HepG2 (cell line): ENCODE data around the gene AAMP. TPM values are rescaled to one million over a fixed set of nuclear protein-coding genes. Genes with fewer than 3 reads are reported as not detected.

Experiments used
- AKAP8 ChIP-seq: sonication (generic); formaldehyde crosslinking; IDR thresholded peaks from 2 replicates; pipeline ENCODE4 v1.5.1; 2020; ENCODE audit warnings: mild to moderate bottlenecking, missing genetic modification reagents
- ATF5 ChIP-seq: sonication (generic); formaldehyde crosslinking; IDR thresholded peaks from 2 replicates; pipeline ENCODE4 v1.4.0; 2020; ENCODE audit warnings: mild to moderate bottlenecking, low read depth, missing genetic modification reagents
- BRCA1 ChIP-seq: sonication (generic); formaldehyde crosslinking; IDR thresholded peaks from 2 replicates; pipeline ENCODE4 v1.4.0; 2020; ENCODE audit warnings: missing genetic modification reagents
- CHD2 ChIP-seq: IDR thresholded peaks from 2 replicates; pipeline ENCODE4 v1.6.1; 2011; ENCODE audit warnings: low read depth, low read length, improper control_type of control experiment
- CREB3 ChIP-seq: sonication (generic); formaldehyde crosslinking; IDR thresholded peaks from 2 replicates; pipeline ENCODE4 v1.5.0; 2020; ENCODE audit warnings: missing genetic modification reagents
- HOXA7 ChIP-seq: sonication (generic); formaldehyde crosslinking; IDR thresholded peaks from 2 replicates; pipeline ENCODE4 v1.8.1; 2022; ENCODE audit warnings: mild to moderate bottlenecking, missing genetic modification reagents, moderate library complexity
- NFKB2 ChIP-seq: sonication (generic); formaldehyde crosslinking; IDR thresholded peaks from 2 replicates; pipeline ENCODE4 v1.4.0; 2020; ENCODE audit warnings: missing genetic modification reagents, borderline replicate concordance
- REPIN1 ChIP-seq: sonication (generic); formaldehyde crosslinking; IDR thresholded peaks from 2 replicates; pipeline ENCODE4 v1.8.0; 2022; ENCODE audit warnings: missing genetic modification reagents, low read depth, mild to moderate bottlenecking, borderline replicate concordance
- SIN3A ChIP-seq: IDR thresholded peaks from 2 replicates; pipeline ENCODE4 v1.6.1; 2011; ENCODE audit warnings: low read depth, mild to moderate bottlenecking, control low read depth, low read length, borderline replicate concordance
- SMARCC2 ChIP-seq: fragments of 450-650 bp; IDR thresholded peaks from 2 replicates; pipeline ENCODE4 v1.6.1; 2017; ENCODE audit warnings: antibody characterized with exemption, mild to moderate bottlenecking
- TGIF2 ChIP-seq: IDR thresholded peaks from 2 replicates; pipeline ENCODE4 v1.6.1; 2016; ENCODE audit warnings: control low read depth, missing compliant biosample characterization
- ZBTB3 ChIP-seq: sonication (generic); formaldehyde crosslinking; IDR thresholded peaks from 2 replicates; pipeline ENCODE4 v1.4.0; 2020; ENCODE audit warnings: low read depth, mild to moderate bottlenecking, moderate library complexity, missing genetic modification reagents, borderline replicate concordance
- ZNF274 ChIP-seq: sonication (generic); formaldehyde crosslinking; IDR thresholded peaks from 2 replicates; pipeline ENCODE4 v1.5.1; 2020; ENCODE audit warnings: mild to moderate bottlenecking, missing genetic modification reagents
- ZNF280B ChIP-seq: sonication (generic); formaldehyde crosslinking; IDR thresholded peaks from 2 replicates; pipeline ENCODE4 v1.5.0; 2020; ENCODE audit warnings: missing genetic modification reagents, mild to moderate bottlenecking, borderline replicate concordance
- ZNF468 ChIP-seq: sonication (generic); formaldehyde crosslinking; IDR thresholded peaks from 2 replicates; pipeline ENCODE4 v1.8.0; 2022; ENCODE audit warnings: mild to moderate bottlenecking, moderate library complexity, missing genetic modification reagents
- ZNF564 ChIP-seq: sonication (generic); formaldehyde crosslinking; IDR thresholded peaks from 2 replicates; pipeline ENCODE4 v1.8.1; 2023; ENCODE audit warnings: mild to moderate bottlenecking, missing genetic modification reagents
- ZNF644 ChIP-seq: IDR thresholded peaks from 2 replicates; pipeline ENCODE4 v1.6.1; 2016; ENCODE audit warnings: low read depth
- ZNF720 ChIP-seq: sonication (generic); formaldehyde crosslinking; IDR thresholded peaks from 2 replicates; pipeline ENCODE4 v1.4.0; 2020; ENCODE audit warnings: missing genetic modification reagents
- ZNF790 ChIP-seq: sonication (generic); formaldehyde crosslinking; IDR thresholded peaks from 2 replicates; pipeline ENCODE4 v1.8.0; 2022; ENCODE audit warnings: missing genetic modification reagents, mild to moderate bottlenecking, borderline replicate concordance
- ZSCAN30 ChIP-seq: sonication (generic); formaldehyde crosslinking; IDR thresholded peaks from 2 replicates; pipeline ENCODE4 v1.5.0; 2020; ENCODE audit warnings: mild to moderate bottlenecking, missing genetic modification reagents
- polyA plus RNA-seq, 8 experiments: library from polyadenylated mRNA; depleted of rRNA in 3 of 8; stranded (reverse) in 7 of 8; unstranded in 1 of 8; fragments of >200 nt; fragmentation: Illumina TruSeq in 4 of 8; extraction: Trizol in 4 of 8; gene quantifications; 2 replicates each; pipeline versions ENCODE4 v1.2.1 to v1.2.3, GENCODE V29; 2011 to 2016; ENCODE audit warnings: low read depth in 4 of 8, missing spikeins in 1 of 8, mixed read lengths in 1 of 8; ENCODE audit not compliant: insufficient read depth in 1 of 8
- total RNA-seq, 5 experiments: library from RNA; depleted of rRNA; stranded (reverse); fragments of >200 nt; fragmentation: Illumina TruSeq; extraction: Trizol; gene quantifications; 2 replicates each; pipeline ENCODE4 v1.2.3, GENCODE V29; 2016; ENCODE audit warnings: low read depth in 1 of 5
- TF ChIP-seq, protein P1 (sequence below): sonication (generic); formaldehyde crosslinking; IDR thresholded peaks from 2 replicates; pipeline ENCODE4 v1.8.0; 2022; ENCODE audit warnings: mild to moderate bottlenecking, missing genetic modification reagents; ENCODE audit not compliant: insufficient replicate concordance
- TF ChIP-seq, protein P2 (sequence below): IDR thresholded peaks from 2 replicates; pipeline ENCODE4 v1.6.1; 2012; ENCODE audit warnings: low read depth, low read length, improper control_type of control experiment

Gene AAMP
- total and polyA plus RNA-seq, 2 of the 13 experiments (the other 11 are each of a cell fraction or from before 2014, with no cell fraction given), result 110 to 186 TPM

GRCh38 chr2:218216674-218217359 lies 53.1 kb downstream of the AAMP start, which contains the start of gene ARPC2 (continued):
- TF ChIP-seq NFKB2 (CRISPR knock-in tag) (0 out of 2 replicates have a peak, but pooled peaks have one; percentile 37), CHD2 (no peak), ZBTB3 (CRISPR knock-in tag) (no peak), ZNF644 (CRISPR knock-in tag) (0 out of 2 replicates have a peak, but pooled peaks have one; percentile 9), TGIF2 (CRISPR knock-in tag) (peak; percentile 90; the same call in 1 of the 2 replicates), ZNF564 (CRISPR knock-in tag) (no peak), ZNF468 (no peak), ZNF274 (CRISPR knock-in tag) (no peak), ZNF790 (peak; percentile 77; the same call in 1 of the 2 replicates), ZNF280B (CRISPR knock-in tag) (peak; percentile 87), AKAP8 (CRISPR knock-in tag) (0 out of 2 replicates have a peak, but pooled peaks have one; percentile 69), SMARCC2 (no peak), ZSCAN30 (CRISPR knock-in tag) (no peak), CREB3 (CRISPR knock-in tag) (peak; percentile 76), HOXA7 (CRISPR knock-in tag) (no peak), SIN3A (peak; percentile 81), ATF5 (CRISPR knock-in tag) (0 out of 2 replicates have a peak, but pooled peaks have one; percentile 45), BRCA1 (peak; percentile 57; the same call in 1 of the 2 replicates), ZNF720 (CRISPR knock-in tag) (no peak; the same call in 1 of the 2 replicates), REPIN1 (CRISPR knock-in tag) (no peak; the same call in none of the 2 replicates)
- TF ChIP-seq, protein P1, sequence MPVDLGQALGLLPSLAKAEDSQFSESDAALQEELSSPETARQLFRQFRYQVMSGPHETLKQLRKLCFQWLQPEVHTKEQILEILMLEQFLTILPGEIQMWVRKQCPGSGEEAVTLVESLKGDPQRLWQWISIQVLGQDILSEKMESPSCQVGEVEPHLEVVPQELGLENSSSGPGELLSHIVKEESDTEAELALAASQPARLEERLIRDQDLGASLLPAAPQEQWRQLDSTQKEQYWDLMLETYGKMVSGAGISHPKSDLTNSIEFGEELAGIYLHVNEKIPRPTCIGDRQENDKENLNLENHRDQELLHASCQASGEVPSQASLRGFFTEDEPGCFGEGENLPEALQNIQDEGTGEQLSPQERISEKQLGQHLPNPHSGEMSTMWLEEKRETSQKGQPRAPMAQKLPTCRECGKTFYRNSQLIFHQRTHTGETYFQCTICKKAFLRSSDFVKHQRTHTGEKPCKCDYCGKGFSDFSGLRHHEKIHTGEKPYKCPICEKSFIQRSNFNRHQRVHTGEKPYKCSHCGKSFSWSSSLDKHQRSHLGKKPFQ (CRISPR knock-in tag), result peak; percentile 75
- TF ChIP-seq, protein P2, sequence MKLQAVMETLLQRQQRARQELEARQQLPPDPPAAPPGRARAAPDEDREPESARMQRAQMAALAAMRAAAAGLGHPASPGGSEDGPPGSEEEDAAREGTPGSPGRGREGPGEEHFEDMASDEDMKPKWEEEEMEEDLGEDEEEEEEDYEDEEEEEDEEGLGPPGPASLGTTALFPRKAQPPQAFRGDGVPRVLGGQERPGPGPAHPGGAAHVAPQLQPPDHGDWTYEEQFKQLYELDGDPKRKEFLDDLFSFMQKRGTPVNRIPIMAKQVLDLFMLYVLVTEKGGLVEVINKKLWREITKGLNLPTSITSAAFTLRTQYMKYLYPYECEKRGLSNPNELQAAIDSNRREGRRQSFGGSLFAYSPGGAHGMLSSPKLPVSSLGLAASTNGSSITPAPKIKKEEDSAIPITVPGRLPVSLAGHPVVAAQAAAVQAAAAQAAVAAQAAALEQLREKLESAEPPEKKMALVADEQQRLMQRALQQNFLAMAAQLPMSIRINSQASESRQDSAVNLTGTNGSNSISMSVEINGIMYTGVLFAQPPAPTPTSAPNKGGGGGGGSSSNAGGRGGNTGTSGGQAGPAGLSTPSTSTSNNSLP, result no peak
